ENCODE data around the gene GDNF. TPM values are rescaled to one million over a fixed set of nuclear protein-coding genes. Genes with fewer than 3 reads are reported as not detected.
A peak's percentile ranks its signal among the peaks of the same experiment; 100 is the strongest.

GDNF gene, protein sequence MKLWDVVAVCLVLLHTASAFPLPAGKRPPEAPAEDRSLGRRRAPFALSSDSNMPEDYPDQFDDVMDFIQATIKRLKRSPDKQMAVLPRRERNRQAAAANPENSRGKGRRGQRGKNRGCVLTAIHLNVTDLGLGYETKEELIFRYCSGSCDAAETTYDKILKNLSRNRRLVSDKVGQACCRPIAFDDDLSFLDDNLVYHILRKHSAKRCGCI
- not detected for total RNA-seq

DNA sequence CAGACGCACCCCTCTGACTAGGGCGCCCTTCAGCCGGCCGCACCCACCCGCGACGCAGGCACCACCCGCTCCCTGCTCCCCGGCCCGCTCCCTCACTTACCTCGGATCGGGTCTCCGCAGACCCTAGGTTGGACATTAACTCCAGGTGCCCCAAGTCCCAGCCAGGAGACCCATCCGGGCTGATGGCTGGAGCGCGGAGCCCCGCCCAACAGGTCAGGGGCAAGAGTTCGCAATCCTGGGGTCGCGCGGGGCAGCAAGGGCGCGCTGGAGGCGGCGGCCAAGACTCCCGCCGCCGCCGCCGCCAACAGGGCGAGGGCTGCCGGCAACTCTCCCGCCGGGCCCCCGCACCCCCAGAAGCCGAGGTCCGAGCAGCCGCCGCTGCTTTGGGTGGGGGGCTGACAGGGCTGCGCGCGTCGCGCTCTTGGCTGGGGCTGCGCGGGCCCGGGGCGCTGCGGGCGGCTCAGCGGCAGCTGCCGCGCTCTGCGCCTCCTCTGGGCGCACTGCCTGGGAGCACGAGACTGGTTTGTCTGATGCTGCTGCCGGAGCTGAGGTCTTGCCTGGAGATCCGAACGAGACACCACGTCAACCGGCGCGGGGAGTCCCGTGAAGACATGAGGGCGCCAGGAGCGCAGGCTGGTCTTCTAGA, at the start of gene GDNF:
Gene GDNF (minus strand): TSS at position 635 of the 646 bp plus-strand sequence. CDS start 5,245 bp downstream, outside the sequence.
- intact Hi-C loops (cut with DNase I), result loop anchor here (5.0 kb wide), 1 partner anchor 353 kb away; no protein-coding TSS in a partner anchor

DNA sequence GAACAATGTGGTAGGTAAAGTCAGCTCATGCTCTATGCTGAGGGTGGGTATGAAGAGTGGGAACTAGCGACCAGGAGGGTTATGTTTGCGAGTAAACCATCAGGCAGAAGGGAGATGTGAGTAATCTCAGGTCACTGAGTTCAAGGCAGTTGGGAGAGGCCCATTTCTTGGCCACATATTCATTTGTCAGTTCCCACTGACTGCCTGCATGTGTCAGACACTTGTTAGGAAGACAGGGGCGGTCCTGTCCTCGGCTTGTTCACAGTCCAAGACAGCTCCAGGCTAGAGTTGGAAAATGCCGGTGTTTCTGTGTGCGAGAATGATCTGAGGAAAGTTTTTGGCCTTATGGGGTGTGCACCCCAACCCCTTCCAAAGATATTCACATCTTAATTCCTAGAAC, 48.6 kb upstream of the GDNF start:
- H3K9me3 ChIP-seq, result no peaks in the 10 kb centered on the region
- ATAC-seq, result no peak
- H3K4me3 ChIP-seq, result no peak overlapping the region
- DNase-seq, result no peak
- WGBS, 2 donors, result 50 to 71% methylated on average over 6 of the region's 6 CpGs
- H3K36me3 ChIP-seq (replicated peaks in 1 of 2; ENCODE audit: insufficient read depth in 1 of 2, low read depth in 2 of 2), result no peaks in the 10 kb centered on the region
- intact Hi-C loops (cut with DNase I), result no loop called here
- no peaks in the 10 kb centered on the region for H3K27me3 ChIP-seq
- H3K4me1 ChIP-seq, result no peaks in the 10 kb centered on the region
- H3K27ac ChIP-seq, result no peak overlapping the region
- no peak for TF ChIP-seq POLR2A (IDR thresholded peaks at IDR 0.05)
- TF ChIP-seq, protein P1, sequence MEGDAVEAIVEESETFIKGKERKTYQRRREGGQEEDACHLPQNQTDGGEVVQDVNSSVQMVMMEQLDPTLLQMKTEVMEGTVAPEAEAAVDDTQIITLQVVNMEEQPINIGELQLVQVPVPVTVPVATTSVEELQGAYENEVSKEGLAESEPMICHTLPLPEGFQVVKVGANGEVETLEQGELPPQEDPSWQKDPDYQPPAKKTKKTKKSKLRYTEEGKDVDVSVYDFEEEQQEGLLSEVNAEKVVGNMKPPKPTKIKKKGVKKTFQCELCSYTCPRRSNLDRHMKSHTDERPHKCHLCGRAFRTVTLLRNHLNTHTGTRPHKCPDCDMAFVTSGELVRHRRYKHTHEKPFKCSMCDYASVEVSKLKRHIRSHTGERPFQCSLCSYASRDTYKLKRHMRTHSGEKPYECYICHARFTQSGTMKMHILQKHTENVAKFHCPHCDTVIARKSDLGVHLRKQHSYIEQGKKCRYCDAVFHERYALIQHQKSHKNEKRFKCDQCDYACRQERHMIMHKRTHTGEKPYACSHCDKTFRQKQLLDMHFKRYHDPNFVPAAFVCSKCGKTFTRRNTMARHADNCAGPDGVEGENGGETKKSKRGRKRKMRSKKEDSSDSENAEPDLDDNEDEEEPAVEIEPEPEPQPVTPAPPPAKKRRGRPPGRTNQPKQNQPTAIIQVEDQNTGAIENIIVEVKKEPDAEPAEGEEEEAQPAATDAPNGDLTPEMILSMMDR (IDR thresholded peaks at IDR 0.05), result no peak

More for the DNA sequence above, at the start of gene GDNF:
- H3K9me3 ChIP-seq, result no peaks in the 10 kb centered on the region
- DNase-seq, result peak in 3 of 4 donors; percentile 29 to 50 (median 47)
- H3K4me3 ChIP-seq, result no peak within 1 kb of the TSS
- TF ChIP-seq, protein P1 (IDR thresholded peaks at IDR 0.05), result no peak
- TF ChIP-seq POLR2A (IDR thresholded peaks at IDR 0.05), result no peak
- WGBS, 2 donors, result 1 to 2% methylated on average over 20 to 57 of the region's 66 CpGs
- H3K36me3 ChIP-seq (replicated peaks in 1 of 2; ENCODE audit: insufficient read depth in 1 of 2, low read depth in 2 of 2), result no peaks in the 10 kb centered on the region
- ATAC-seq, result peak; percentile 43
- no peak within 1 kb of the TSS for H3K27ac ChIP-seq
- H3K27me3 ChIP-seq, result peaks cover 0 to 44% of the 10 kb centered on the region in 2 donors
- peaks cover 51% of the 10 kb centered on the region for H3K4me1 ChIP-seq

DNA sequence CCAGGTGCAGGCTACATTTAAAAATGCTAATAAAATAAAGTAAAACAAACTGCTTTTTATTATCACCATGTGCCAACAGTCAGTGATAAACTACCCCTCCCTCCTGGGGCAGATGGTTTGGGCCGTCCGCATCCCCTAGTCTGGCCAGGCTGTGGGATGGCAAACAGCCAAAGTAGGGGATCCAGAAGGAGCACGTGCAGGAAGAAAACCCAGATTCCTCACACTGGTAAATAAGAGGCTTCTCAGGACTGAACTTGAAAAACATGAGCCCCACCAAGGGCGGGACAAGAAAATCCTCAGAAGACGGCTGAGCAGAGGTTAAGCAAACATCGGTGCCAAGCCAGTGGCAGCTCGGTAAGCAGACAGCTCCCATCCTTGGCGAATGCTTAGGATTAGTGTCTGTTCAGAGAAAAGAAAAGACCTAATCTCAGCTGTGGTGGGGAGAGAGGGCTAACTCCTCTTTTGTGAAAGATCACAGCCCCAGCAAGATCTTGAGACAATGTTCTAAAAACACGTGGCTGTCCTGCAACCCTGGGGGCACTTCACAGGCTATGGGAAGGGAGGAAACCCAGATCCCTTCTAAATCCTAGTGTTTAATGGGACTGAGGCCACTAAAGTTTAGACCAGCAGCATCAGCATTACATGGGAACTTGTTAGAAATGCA, 46.5 kb upstream of the GDNF start:
- 29 to 51% methylated on average over 9 of the region's 9 CpGs for WGBS, 2 donors
- intact Hi-C loops (cut with DNase I), result no loop called here
- no peaks in the 10 kb centered on the region for H3K4me1 ChIP-seq
- H3K27ac ChIP-seq, result no peak overlapping the region
- no peaks in the 10 kb centered on the region for H3K27me3 ChIP-seq
- no peaks in the 10 kb centered on the region for H3K9me3 ChIP-seq
- no peak overlapping the region for H3K4me3 ChIP-seq
- DNase-seq (no peak), ATAC-seq (no peak)
- H3K36me3 ChIP-seq (replicated peaks in 1 of 2; ENCODE audit: insufficient read depth in 1 of 2, low read depth in 2 of 2), result no peaks in the 10 kb centered on the region
- TF ChIP-seq, protein P1 (IDR thresholded peaks at IDR 0.05), result no peak
- no peak for TF ChIP-seq POLR2A (IDR thresholded peaks at IDR 0.05)

DNA sequence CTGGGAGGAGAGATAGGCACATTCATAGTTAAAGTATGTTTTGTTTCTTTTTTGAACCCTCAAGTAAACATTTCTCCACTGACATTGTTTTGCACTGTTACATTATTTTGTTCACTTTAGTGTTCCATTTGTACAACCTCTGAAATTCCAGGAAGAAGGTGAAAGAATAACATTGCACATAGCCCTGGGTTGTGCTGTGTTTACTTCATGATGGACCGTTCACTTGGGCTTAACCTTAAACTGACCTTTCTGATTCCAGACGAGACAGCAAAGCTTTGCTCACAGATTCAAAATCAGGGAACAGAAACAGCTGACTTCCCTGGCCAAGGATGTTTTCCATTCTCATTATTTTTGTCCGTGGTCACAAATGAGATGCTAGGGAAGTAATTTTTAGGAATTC, 42.8 kb upstream of the GDNF start:
- WGBS, 2 donors, result 9 to 13% methylated on average over 3 of the region's 3 CpGs
- TF ChIP-seq POLR2A (IDR thresholded peaks at IDR 0.05), result no peak
- TF ChIP-seq, protein P1 (IDR thresholded peaks at IDR 0.05), result no peak
- no peak for DNase-seq
- Histone ChIP-seq H3K27ac (no peak overlapping the region), H3K4me3 (no peak overlapping the region), H3K27me3 (no peaks in the 10 kb centered on the region), H3K36me3 (replicated peaks in 1 of 2; ENCODE audit: insufficient read depth in 1 of 2, low read depth in 2 of 2) (no peaks in the 10 kb centered on the region), H3K4me1 (no peaks in the 10 kb centered on the region), H3K9me3 (no peaks in the 10 kb centered on the region)
- intact Hi-C loops (cut with DNase I), result no loop called here
- ATAC-seq, result no peak

All from body of pancreas (tissue), 4 donors.